Astrocyte (in vitro differentiated cells and primary cell): Measurements from ENCODE around the gene C1orf198. TPM values are rescaled to one million over a fixed set of nuclear protein-coding genes. Genes with fewer than 3 reads are reported as not detected.

ENCODE experiments used
- DNase-seq: peaks from one replicate; pipeline ENCODE4 v3.0.0-alpha.2; 2010; ENCODE audit warnings: low read depth
- FAIRE-seq: peaks from 2 replicates; lab custom pipeline; 2011; peaks lifted over from hg19 to GRCh38; lab: Jason Lieb, UNC
- H2AFZ ChIP-seq: 2 replicates; pipeline ENCODE4 v1.6.0; 2012; ENCODE audit warnings: low read depth, low read length, inconsistent platforms
- H3K27ac ChIP-seq: 2 replicates; pipeline ENCODE4 v1.5.1; 2011; ENCODE audit warnings: low read depth, low read length, inconsistent platforms
- H3K27me3 ChIP-seq: 2 replicates; pipeline ENCODE4 v1.6.0; 2011; ENCODE audit warnings: low read length, inconsistent platforms; ENCODE audit not compliant: insufficient read depth
- H3K36me3 ChIP-seq: 2 replicates; pipeline ENCODE4 v1.5.1; 2011; ENCODE audit warnings: low read length, inconsistent platforms; ENCODE audit not compliant: insufficient read depth
- H3K4me1 ChIP-seq: 2 replicates; pipeline ENCODE4 v1.5.1; 2011; ENCODE audit warnings: low read length, inconsistent platforms; ENCODE audit not compliant: insufficient read depth
- H3K4me2 ChIP-seq: 2 replicates; pipeline ENCODE4 v1.6.0; 2012; ENCODE audit warnings: low read length, inconsistent platforms
- H3K4me3 ChIP-seq: 2 replicates; pipeline ENCODE4 v1.5.1; 2011; ENCODE audit warnings: low read depth, mild to moderate bottlenecking, low read length, inconsistent platforms; ENCODE audit not compliant: insufficient read depth
- H3K79me2 ChIP-seq: 2 replicates; pipeline ENCODE4 v1.6.0; 2012; ENCODE audit warnings: mild to moderate bottlenecking, low read length, inconsistent platforms; ENCODE audit not compliant: insufficient read depth
- H3K9ac ChIP-seq: 2 replicates; pipeline ENCODE4 v1.6.0; 2012; ENCODE audit warnings: mild to moderate bottlenecking, low read length, inconsistent platforms
- H3K9me3 ChIP-seq: 2 replicates; pipeline ENCODE4 v1.5.1; 2012; ENCODE audit warnings: low read depth, mild to moderate bottlenecking, low read length, inconsistent platforms; ENCODE audit not compliant: insufficient read depth
- H4K20me1 ChIP-seq: 2 replicates; pipeline ENCODE4 v1.6.0; 2012; ENCODE audit warnings: low read length, inconsistent platforms; ENCODE audit not compliant: insufficient read depth
- H3K27ac Mint-ChIP-seq: one replicate; pipeline ENCODE4 v1.8.0; 2021; ENCODE audit warnings: mild to moderate bottlenecking, mixed read lengths; ENCODE audit not compliant: unreplicated experiment
- H3K27me3 Mint-ChIP-seq: one replicate; pipeline ENCODE4 v1.8.0; 2021; ENCODE audit warnings: low read depth, mixed read lengths; ENCODE audit not compliant: unreplicated experiment
- H3K36me3 Mint-ChIP-seq: one replicate; pipeline ENCODE4 v1.8.0; 2021; ENCODE audit warnings: low read depth, mixed read lengths; ENCODE audit not compliant: unreplicated experiment
- H3K4me1 Mint-ChIP-seq: one replicate; pipeline ENCODE4 v1.8.0; 2021; ENCODE audit warnings: low read depth, mixed read lengths; ENCODE audit not compliant: unreplicated experiment
- H3K4me3 Mint-ChIP-seq: one replicate; pipeline ENCODE4 v1.8.0; 2021; ENCODE audit warnings: mild to moderate bottlenecking, moderate library complexity, mixed read lengths; ENCODE audit not compliant: unreplicated experiment
- H3K9me3 Mint-ChIP-seq: one replicate; pipeline ENCODE4 v1.8.0; 2021; ENCODE audit warnings: mild to moderate bottlenecking, mixed read lengths; ENCODE audit not compliant: unreplicated experiment
- EZH2 ChIP-seq: IDR thresholded peaks from 2 replicates; pipeline ENCODE4 v1.6.1; 2012; ENCODE audit warnings: mild to moderate bottlenecking, low read length, inconsistent platforms; ENCODE audit not compliant: insufficient read depth
- total RNA-seq: library from RNA; stranded (reverse); gene quantifications from 2 replicates; pipeline ENCODE4 v1.2.1, GENCODE V29; 2021
- TF ChIP-seq, protein P1 (sequence below): IDR thresholded peaks from 2 replicates; pipeline ENCODE4 v1.5.1; 2011; ENCODE audit warnings: low read depth, mild to moderate bottlenecking, inconsistent platforms, low read length, moderate library complexity; ENCODE audit not compliant: insufficient read depth

C1orf198 gene
- total RNA-seq, 1 donor from 2014 or later = 102 TPM

DNA sequence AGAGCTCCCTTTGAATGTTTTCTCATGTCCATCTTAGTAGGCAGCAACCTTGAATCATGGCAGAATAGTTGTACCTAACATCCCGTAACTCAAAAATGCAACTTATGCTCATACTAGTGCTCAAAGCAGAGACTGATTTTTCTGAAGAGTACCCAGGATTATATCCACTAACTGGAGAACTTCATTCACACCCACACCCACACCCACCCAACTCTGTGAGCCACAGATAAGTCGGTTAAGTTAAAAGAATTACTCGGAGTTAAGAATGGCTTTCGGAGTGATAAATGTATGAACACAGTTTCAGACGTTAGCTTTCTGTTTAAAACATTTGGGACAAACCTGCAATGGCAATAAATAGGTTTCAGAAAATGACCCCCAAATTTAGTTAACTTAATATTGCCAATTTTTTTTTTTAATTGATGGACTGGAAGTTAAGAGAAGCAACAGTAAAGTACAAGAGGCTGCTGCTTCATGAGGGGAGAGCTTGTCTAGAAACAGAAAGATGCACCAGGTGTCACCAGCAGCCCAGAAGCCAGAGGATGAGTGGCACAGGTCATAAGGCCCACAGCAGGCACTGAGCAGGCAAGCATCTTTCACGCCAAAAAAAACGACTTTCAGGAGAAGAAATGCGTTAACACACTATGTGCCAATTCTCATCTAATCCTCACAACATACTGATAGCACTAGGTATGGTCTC, 48.4 kb upstream of the C1orf198 start:
- Histone ChIP-seq H3K36me3 (no peaks in the 10 kb centered on the region), H3K4me1 (no peaks in the 10 kb centered on the region), H3K4me2 (no peak overlapping the region), H3K27me3 (no peaks in the 10 kb centered on the region), H3K9me3 (no peaks in the 10 kb centered on the region), H3K79me2 (no peaks in the 10 kb centered on the region), H3K9ac (no peak overlapping the region), H2AFZ (no peak overlapping the region), H3K4me3 (no peak overlapping the region), H3K27ac (no peak overlapping the region), H4K20me1 (no peaks in the 10 kb centered on the region)
- Mint-ChIP-seq H3K27ac (no peak overlapping the region), H3K27me3 (no peaks in the 10 kb centered on the region), H3K36me3 (peaks cover 4% of the 10 kb centered on the region), H3K9me3 (no peaks in the 10 kb centered on the region), H3K4me1 (peaks cover 7% of the 10 kb centered on the region), H3K4me3 (no peak overlapping the region)
- TF ChIP-seq, protein P1, sequence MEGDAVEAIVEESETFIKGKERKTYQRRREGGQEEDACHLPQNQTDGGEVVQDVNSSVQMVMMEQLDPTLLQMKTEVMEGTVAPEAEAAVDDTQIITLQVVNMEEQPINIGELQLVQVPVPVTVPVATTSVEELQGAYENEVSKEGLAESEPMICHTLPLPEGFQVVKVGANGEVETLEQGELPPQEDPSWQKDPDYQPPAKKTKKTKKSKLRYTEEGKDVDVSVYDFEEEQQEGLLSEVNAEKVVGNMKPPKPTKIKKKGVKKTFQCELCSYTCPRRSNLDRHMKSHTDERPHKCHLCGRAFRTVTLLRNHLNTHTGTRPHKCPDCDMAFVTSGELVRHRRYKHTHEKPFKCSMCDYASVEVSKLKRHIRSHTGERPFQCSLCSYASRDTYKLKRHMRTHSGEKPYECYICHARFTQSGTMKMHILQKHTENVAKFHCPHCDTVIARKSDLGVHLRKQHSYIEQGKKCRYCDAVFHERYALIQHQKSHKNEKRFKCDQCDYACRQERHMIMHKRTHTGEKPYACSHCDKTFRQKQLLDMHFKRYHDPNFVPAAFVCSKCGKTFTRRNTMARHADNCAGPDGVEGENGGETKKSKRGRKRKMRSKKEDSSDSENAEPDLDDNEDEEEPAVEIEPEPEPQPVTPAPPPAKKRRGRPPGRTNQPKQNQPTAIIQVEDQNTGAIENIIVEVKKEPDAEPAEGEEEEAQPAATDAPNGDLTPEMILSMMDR = no peak
- no peak for TF ChIP-seq EZH2
- DNase-seq (no peak), FAIRE-seq (no peak)

DNA sequence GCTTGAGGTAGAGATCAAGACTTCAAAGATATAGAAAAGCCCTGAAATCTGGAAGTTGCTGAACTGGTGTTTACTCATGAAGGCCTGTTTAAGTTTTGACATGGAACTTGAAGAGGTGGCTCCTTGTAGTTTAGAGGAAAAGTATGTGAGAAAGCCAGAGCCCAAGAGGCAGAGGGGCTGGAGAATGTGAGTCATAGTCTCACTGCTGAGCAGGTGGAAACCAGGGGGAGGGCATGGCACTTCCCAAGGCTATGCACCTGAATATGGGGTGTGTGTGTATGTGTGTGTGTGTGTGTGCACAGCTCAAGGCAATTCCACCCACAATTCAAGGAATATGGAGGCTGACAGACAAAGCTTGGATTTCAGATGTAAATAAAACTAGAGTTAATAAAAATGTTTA, 46.8 kb upstream of the C1orf198 start:
- Mint-ChIP-seq H3K27me3 (peaks cover 3% of the 10 kb centered on the region), H3K9me3 (no peaks in the 10 kb centered on the region), H3K36me3 (peaks cover 4% of the 10 kb centered on the region), H3K4me3 (no peak overlapping the region), H3K27ac (no peak overlapping the region), H3K4me1 (peaks cover 7% of the 10 kb centered on the region)
- Histone ChIP-seq H3K9me3 (no peaks in the 10 kb centered on the region), H3K4me3 (no peak overlapping the region), H3K9ac (no peak overlapping the region), H3K79me2 (no peaks in the 10 kb centered on the region), H3K4me2 (no peak overlapping the region), H2AFZ (no peak overlapping the region), H3K4me1 (no peaks in the 10 kb centered on the region), H3K36me3 (no peaks in the 10 kb centered on the region), H3K27ac (no peak overlapping the region), H3K27me3 (no peaks in the 10 kb centered on the region), H4K20me1 (no peaks in the 10 kb centered on the region)
- no peak for FAIRE-seq
- no peak for TF ChIP-seq EZH2
- TF ChIP-seq, protein P1 = no peak
- DNase-seq = peak; percentile 21

DNA sequence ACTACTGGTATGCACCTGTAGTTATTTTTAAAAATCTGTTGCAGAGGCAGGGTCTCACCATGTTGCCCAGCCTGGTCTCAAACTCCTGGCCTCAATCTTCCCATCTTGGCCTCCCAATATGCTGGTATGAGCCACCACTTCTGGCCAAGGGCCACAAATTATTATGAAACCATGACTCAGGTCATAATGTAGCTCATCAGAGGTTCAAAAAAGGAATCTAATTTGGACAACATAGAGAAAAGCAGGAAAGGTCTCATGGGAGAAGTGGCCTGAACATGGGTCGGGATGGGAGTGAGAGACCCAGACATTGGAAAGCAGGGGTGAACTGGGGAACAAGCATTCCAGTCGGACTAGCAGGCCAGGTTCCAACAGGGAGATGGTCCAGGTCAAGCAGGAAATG, 45.2 kb upstream of the C1orf198 start:
- Mint-ChIP-seq H3K27ac (no peak overlapping the region), H3K36me3 (peaks cover 11% of the 10 kb centered on the region), H3K4me1 (peaks cover 7% of the 10 kb centered on the region), H3K4me3 (no peak overlapping the region), H3K9me3 (no peaks in the 10 kb centered on the region), H3K27me3 (peaks cover 3% of the 10 kb centered on the region)
- FAIRE-seq (no peak), DNase-seq (no peak)
- H3K27ac ChIP-seq = no peak overlapping the region
- H3K79me2 ChIP-seq = no peaks in the 10 kb centered on the region
- no peaks in the 10 kb centered on the region for H3K4me1 ChIP-seq
- H3K9ac ChIP-seq = no peak overlapping the region
- no peak overlapping the region for H2AFZ ChIP-seq
- H3K4me3 ChIP-seq = no peak overlapping the region
- H3K27me3 ChIP-seq = no peaks in the 10 kb centered on the region
- no peaks in the 10 kb centered on the region for H3K36me3 ChIP-seq
- no peaks in the 10 kb centered on the region for H3K9me3 ChIP-seq
- no peak overlapping the region for H3K4me2 ChIP-seq
- TF ChIP-seq, protein P1 = no peak
- TF ChIP-seq EZH2 = no peak
- no peaks in the 10 kb centered on the region for H4K20me1 ChIP-seq
